Ovary (tissue), 9 donors: ENCODE data around the gene EZR. TPM values are rescaled to one million over a fixed set of nuclear protein-coding genes. Genes with fewer than 3 reads are reported as not detected.

Experiments used
- DNase-seq, 5 donors: peaks; one replicate each; pipeline ENCODE4 v3.0.0-alpha.2; 2019 to 2020
- H3K27ac ChIP-seq, 2 donors: fragments of 200-600 bp; one replicate each; pipeline versions ENCODE4 v1.5.1 to v1.8.0; 2019 to 2022
- H3K27me3 ChIP-seq: fragments of 200-600 bp; one replicate; pipeline ENCODE4 v1.8.0; 2022
- H3K36me3 ChIP-seq: fragments of 200-600 bp; sonication (generic); one replicate; pipeline ENCODE4 v1.5.1; 2019
- H3K4me1 ChIP-seq: one replicate; pipeline ENCODE4 v1.8.1; 2013; ENCODE audit warnings: mild to moderate bottlenecking, moderate library complexity; ENCODE audit not compliant: insufficient read depth
- H3K4me3 ChIP-seq: fragments of 200-600 bp; sonication (generic); one replicate; pipeline ENCODE4 v1.5.1; 2017
- H3K9me3 ChIP-seq, 2 donors: fragments of 200-600 bp in 1 of 2; sonication (generic) in 1 of 2; one replicate each; pipeline versions ENCODE4 v1.5.1 to v1.8.1; 2013 to 2019; ENCODE audit warnings: mild to moderate bottlenecking in 1 of 2, moderate library complexity in 1 of 2
- EP300 ChIP-seq: sonication (generic); formaldehyde crosslinking; IDR thresholded peaks from one replicate; pipeline ENCODE4 v1.6.1; 2017; ENCODE audit warnings: antibody characterized with exemption
- POLR2A ChIP-seq: fragments of 450-650 bp; IDR thresholded peaks from one replicate; pipeline ENCODE4 v1.6.1; 2017; ENCODE audit warnings: antibody characterized with exemption, mild to moderate bottlenecking, moderate library complexity
- WGBS, 3 donors: extraction: QIAGEN DNeasy Blood & Tissue Kit in 1 of 3; methylation state at CpG; one replicate each; pipeline versions ENCODE4 v1.1.5 to v1.1.7; 2013 to 2017; 5-methylcytosine and 5-hydroxymethylcytosine counted together
- intact Hi-C, 4 donors: fragments of 100-400 bp; cut with DNase I; formaldehyde crosslinking; loops; one replicate each; pipeline versions ENCODE4 v1.11.0 to v1.15.1; 2022 to 2023
- polyA plus RNA-seq, 2 donors: library from polyadenylated mRNA; stranded (reverse); fragments of 200-250 nt in 1 of 2; fragments of 350-450 nt in 1 of 2; fragmentation: Illumina TruSeq in 1 of 2; extraction: RNeasy Lipid Tissue Mini Kit (QIAGEN cat#74804) in 1 of 2; gene quantifications; one replicate each; pipeline ENCODE4 v1.2.3, GENCODE V29; 2013 to 2014
- total RNA-seq, 7 donors: library from RNA; depleted of rRNA in 2 of 7; stranded (reverse); fragments of >200 nt in 2 of 7; fragmentation: NEBNext Ultra II Directional in 3 of 7; extraction: Animal tissue kit (Norgen Biotek cat#: 25700) in 3 of 7; gene quantifications; one replicate each; pipeline versions ENCODE4 v1.1.0 to v1.2.4, GENCODE V29; 2016 to 2023
- TF ChIP-seq, protein P1 (sequence below), 3 donors: fragments of 450-650 bp in 2 of 3; fragments of 200-600 bp in 1 of 3; IDR thresholded peaks; one replicate each; pipeline versions ENCODE4 v1.5.1 to v1.8.0; 2016 to 2022; ENCODE audit warnings: antibody characterized with exemption in 3 of 3, mild to moderate bottlenecking in 1 of 3
- donor health status: DM: no; HTN: no; CAD: no; lungs with moderate emphysema.
- donor health status: DM: no; HTN: no; CAD: no.
- donor health status: Bipolar disorder and iron deficiency.
- donor health status: DM: yes; HTN: yes; CAD: no.
- donor health status: DM: no; HTN: no; CAD: no.
- donor health status: DM: yes; HTN: yes; CAD: no.

The EZR gene
- total and polyA plus RNA-seq, 9 donors = 39.0 to 214 (median 85.6) TPM

GRCh38 chr6:158735009-158735408 lies 84.2 kb downstream of the EZR start:
- Histone ChIP-seq H3K4me1 (no peaks in the 10 kb centered on the region), H3K36me3 (no peaks in the 10 kb centered on the region), H3K27me3 (no peaks in the 10 kb centered on the region), H3K27ac (no peak overlapping the region), H3K4me3 (no peak overlapping the region), H3K9me3 (peaks cover 0 to 4% of the 10 kb centered on the region in 2 donors)
- intact Hi-C loops = no loop called here
- TF ChIP-seq, protein P1, sequence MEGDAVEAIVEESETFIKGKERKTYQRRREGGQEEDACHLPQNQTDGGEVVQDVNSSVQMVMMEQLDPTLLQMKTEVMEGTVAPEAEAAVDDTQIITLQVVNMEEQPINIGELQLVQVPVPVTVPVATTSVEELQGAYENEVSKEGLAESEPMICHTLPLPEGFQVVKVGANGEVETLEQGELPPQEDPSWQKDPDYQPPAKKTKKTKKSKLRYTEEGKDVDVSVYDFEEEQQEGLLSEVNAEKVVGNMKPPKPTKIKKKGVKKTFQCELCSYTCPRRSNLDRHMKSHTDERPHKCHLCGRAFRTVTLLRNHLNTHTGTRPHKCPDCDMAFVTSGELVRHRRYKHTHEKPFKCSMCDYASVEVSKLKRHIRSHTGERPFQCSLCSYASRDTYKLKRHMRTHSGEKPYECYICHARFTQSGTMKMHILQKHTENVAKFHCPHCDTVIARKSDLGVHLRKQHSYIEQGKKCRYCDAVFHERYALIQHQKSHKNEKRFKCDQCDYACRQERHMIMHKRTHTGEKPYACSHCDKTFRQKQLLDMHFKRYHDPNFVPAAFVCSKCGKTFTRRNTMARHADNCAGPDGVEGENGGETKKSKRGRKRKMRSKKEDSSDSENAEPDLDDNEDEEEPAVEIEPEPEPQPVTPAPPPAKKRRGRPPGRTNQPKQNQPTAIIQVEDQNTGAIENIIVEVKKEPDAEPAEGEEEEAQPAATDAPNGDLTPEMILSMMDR (IDR thresholded peaks at IDR 0.05) = no peak
- no peak for TF ChIP-seq POLR2A
- TF ChIP-seq EP300 = no peak
- 82 to 93% (median 84%) methylated on average over 3 of the region's 3 CpGs for WGBS, 3 donors
- no peak for DNase-seq

GRCh38 chr6:158730541-158730907 lies 88.6 kb downstream of the EZR start:
- H3K27ac ChIP-seq = no peak overlapping the region
- no peak overlapping the region for H3K4me3 ChIP-seq
- H3K9me3 ChIP-seq = no peaks in the 10 kb centered on the region
- H3K4me1 ChIP-seq = no peaks in the 10 kb centered on the region
- WGBS, 3 donors = 93 to 96% (median 94%) methylated on average over 18 of the region's 18 CpGs
- no peaks in the 10 kb centered on the region for H3K27me3 ChIP-seq
- no peak for TF ChIP-seq POLR2A
- DNase-seq = no peak
- intact Hi-C loops = no loop called here
- H3K36me3 ChIP-seq = no peaks in the 10 kb centered on the region

DNA sequence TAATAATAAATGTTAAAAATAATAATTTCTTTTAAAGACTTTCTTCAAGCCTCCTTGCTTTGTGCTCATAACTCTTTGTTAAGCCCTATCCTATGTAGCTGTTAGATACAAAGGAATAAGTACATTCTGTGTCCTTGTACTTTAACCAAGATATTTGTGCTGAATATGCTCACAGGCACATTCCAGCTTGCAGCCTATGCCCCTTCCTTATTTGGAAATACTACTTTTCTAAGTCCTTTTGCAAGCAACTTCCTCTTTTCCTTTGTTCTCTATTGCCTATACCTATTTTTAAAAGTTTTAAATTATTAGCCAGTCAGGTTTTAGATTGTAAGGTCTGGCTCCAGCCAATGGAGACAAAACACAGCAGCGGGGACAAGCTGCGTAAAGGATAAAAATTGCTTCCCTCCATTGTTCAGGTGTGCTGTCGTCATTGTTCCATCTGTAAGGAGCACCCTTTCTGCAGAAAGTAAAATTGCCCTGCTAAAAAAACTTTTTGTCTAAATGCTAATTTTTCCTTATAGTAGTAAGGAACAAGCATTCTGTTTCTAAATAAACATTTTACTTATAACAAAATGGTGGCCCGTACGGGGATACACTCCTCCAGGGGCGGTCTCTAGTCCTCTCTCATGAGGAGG lies 89.1 kb downstream of the EZR start:
- Histone ChIP-seq H3K4me1 (no peaks in the 10 kb centered on the region), H3K36me3 (no peaks in the 10 kb centered on the region), H3K27me3 (no peaks in the 10 kb centered on the region), H3K9me3 (no peaks in the 10 kb centered on the region), H3K4me3 (no peak overlapping the region), H3K27ac (no peak overlapping the region)
- TF ChIP-seq, protein P1 (IDR thresholded peaks at IDR 0.05) = no peak
- no peak for TF ChIP-seq POLR2A
- TF ChIP-seq EP300 = no peak
- DNase-seq = no peak
- intact Hi-C loops = no loop called here
- 95 to 96% (median 96%) methylated on average over 6 of the region's 6 CpGs for WGBS, 3 donors

DNA sequence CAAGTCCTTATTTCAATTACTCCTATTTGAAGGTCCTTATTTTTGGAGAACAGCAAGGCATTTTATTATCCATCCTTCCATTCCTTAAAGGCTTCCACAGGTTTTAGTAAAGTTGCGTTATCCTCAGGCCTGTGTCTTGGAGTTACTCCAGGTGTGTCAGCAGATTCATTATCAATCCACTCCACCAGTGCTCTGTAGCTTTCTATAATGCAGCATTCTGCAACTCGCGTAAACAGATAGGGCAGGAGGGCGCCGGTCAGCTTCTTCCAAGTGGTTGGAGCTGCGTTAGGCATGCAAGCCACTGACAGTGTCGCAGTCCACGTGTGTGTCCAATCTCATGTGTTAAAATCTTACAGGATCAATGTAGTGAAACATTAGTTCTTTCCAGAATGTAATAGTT lies 93.5 kb downstream of the EZR start:
- WGBS, 3 donors = 92 to 95% (median 95%) methylated on average over 8 of the region's 8 CpGs
- DNase-seq = no peak
- no peak overlapping the region for H3K27ac ChIP-seq
- H3K36me3 ChIP-seq = no peaks in the 10 kb centered on the region
- no peak overlapping the region for H3K4me3 ChIP-seq
- no peaks in the 10 kb centered on the region for H3K4me1 ChIP-seq
- TF ChIP-seq POLR2A (no peak), EP300 (no peak)
- TF ChIP-seq, protein P1 (IDR thresholded peaks at IDR 0.05) = no peak
- intact Hi-C loops = no loop called here
- H3K9me3 ChIP-seq = no peaks in the 10 kb centered on the region
- no peaks in the 10 kb centered on the region for H3K27me3 ChIP-seq

DNA sequence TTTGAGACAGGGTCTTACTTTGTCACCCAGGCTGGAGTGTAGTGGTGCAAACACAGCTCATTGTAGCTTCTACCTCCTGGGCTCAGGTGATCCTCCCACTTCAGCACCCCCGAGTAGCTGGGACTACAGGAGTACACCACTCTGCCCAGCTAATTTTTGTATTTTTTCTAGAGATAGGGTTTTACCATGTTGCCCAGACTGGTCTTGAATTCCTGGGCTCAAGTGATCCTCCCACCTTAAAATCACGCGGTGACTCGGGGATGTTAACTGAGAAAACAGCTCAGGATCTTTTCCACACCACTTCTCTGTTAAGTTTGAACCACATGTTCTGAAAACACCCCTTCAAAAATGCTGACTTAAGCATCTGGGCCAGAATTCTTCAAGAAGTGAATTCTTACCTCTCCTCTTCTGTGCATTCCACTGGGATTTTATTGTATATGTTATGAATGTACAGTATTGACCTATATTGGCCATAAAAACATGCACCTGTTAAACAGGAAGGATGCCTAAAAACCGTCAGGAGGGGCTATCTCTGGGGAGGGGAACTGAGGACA lies 96.9 kb downstream of the EZR start:
- no peaks in the 10 kb centered on the region for H3K4me1 ChIP-seq
- DNase-seq = no peak
- H3K9me3 ChIP-seq = no peaks in the 10 kb centered on the region
- intact Hi-C loops = no loop called here
- H3K4me3 ChIP-seq = no peak overlapping the region
- H3K27ac ChIP-seq = no peak overlapping the region
- no peak for TF ChIP-seq EP300
- TF ChIP-seq, protein P1 (IDR thresholded peaks at IDR 0.05) = no peak
- TF ChIP-seq POLR2A = no peak
- no peaks in the 10 kb centered on the region for H3K36me3 ChIP-seq
- 47 to 64% (median 60%) methylated on average over 5 of the region's 5 CpGs for WGBS, 3 donors
- H3K27me3 ChIP-seq = no peaks in the 10 kb centered on the region
